Measurements from ENCODE around the gene MPP7. TPM values are rescaled to one million over a fixed set of nuclear protein-coding genes. Genes with fewer than 3 reads are reported as not detected.

The MPP7 gene
- polyA plus RNA-seq, 4 donors, result 2.3 to 10.6 (median 8.5) TPM

- no peak for DNase-seq (ENCODE audit: low read depth in 4 of 4, low spot score in 3 of 4)
These were observed 8.2 kb upstream of the MPP7 start for GRCh38 chr10:28311104-28311503.

GRCh38 chr10:28307267-28307666, 4.4 kb upstream of the MPP7 start:
- DNase-seq (ENCODE audit: low read depth in 4 of 4, low spot score in 3 of 4), result no peak

GRCh38 chr10:28305553-28305952, 2.7 kb upstream of the MPP7 start:
- no peak for DNase-seq (ENCODE audit: low read depth in 4 of 4, low spot score in 3 of 4)

GRCh38 chr10:28304032-28304571, 1.2 kb upstream of the MPP7 start:
- DNase-seq (ENCODE audit: low read depth in 4 of 4, low spot score in 3 of 4), result no peak

GRCh38 chr10:28302012-28302637, 739 bp downstream of the MPP7 start:
- peak in 1 of 4 donors; percentile 27 for DNase-seq (ENCODE audit: low read depth in 4 of 4, low spot score in 3 of 4)

- no peak for DNase-seq (ENCODE audit: low read depth in 4 of 4, low spot score in 3 of 4)
These were observed 2.8 kb downstream of the MPP7 start for GRCh38 chr10:28300027-28300426.

GRCh38 chr10:28298951-28299350, 3.9 kb downstream of the MPP7 start:
- no peak for DNase-seq (ENCODE audit: low read depth in 4 of 4, low spot score in 3 of 4)

GRCh38 chr10:28296023-28296422, 6.8 kb downstream of the MPP7 start:
- DNase-seq (ENCODE audit: low read depth in 4 of 4, low spot score in 3 of 4), result no peak

GRCh38 chr10:28295336-28295735, 7.5 kb downstream of the MPP7 start:
- no peak for DNase-seq (ENCODE audit: low read depth in 4 of 4, low spot score in 3 of 4)

GRCh38 chr10:28294809-28295208, 8.1 kb downstream of the MPP7 start:
- DNase-seq (ENCODE audit: low read depth in 4 of 4, low spot score in 3 of 4), result no peak

GRCh38 chr10:28294169-28294532, 8.7 kb downstream of the MPP7 start:
- no peak for DNase-seq (ENCODE audit: low read depth in 4 of 4, low spot score in 3 of 4)

GRCh38 chr10:28293236-28294168, 9.4 kb downstream of the MPP7 start:
- DNase-seq (ENCODE audit: low read depth in 4 of 4, low spot score in 3 of 4), result no peak

GRCh38 chr10:28291881-28292297, 11.0 kb downstream of the MPP7 start:
- DNase-seq (ENCODE audit: low read depth in 4 of 4, low spot score in 3 of 4), result no peak

- no peak for DNase-seq (ENCODE audit: low read depth in 4 of 4, low spot score in 3 of 4)
These were observed 17.0 kb downstream of the MPP7 start for GRCh38 chr10:28285816-28286215.

GRCh38 chr10:28284126-28284525, 18.7 kb downstream of the MPP7 start:
- no peak for DNase-seq (ENCODE audit: low read depth in 4 of 4, low spot score in 3 of 4)

GRCh38 chr10:28283251-28283650, 19.6 kb downstream of the MPP7 start:
- DNase-seq (ENCODE audit: low read depth in 4 of 4, low spot score in 3 of 4), result no peak

GRCh38 chr10:28282336-28282735, 20.5 kb downstream of the MPP7 start:
- DNase-seq (ENCODE audit: low read depth in 4 of 4, low spot score in 3 of 4), result no peak

GRCh38 chr10:28281726-28282315, 21.0 kb downstream of the MPP7 start:
- no peak for DNase-seq (ENCODE audit: low read depth in 4 of 4, low spot score in 3 of 4)

- DNase-seq (ENCODE audit: low read depth in 4 of 4, low spot score in 3 of 4), result no peak
These were observed 22.2 kb downstream of the MPP7 start for GRCh38 chr10:28280652-28281051.

- no peak for DNase-seq (ENCODE audit: low read depth in 4 of 4, low spot score in 3 of 4)
These were observed 23.0 kb downstream of the MPP7 start for GRCh38 chr10:28279878-28280277.

- DNase-seq (ENCODE audit: low read depth in 4 of 4, low spot score in 3 of 4), result no peak
These were observed 24.0 kb downstream of the MPP7 start for GRCh38 chr10:28278842-28279241.

Data from left renal pelvis (tissue), 4 donors.